HG02623 (cell line): ENCODE data around the gene CYBB.

Source experiments
- ATAC-seq: cut with Tn5 transposase; IDR thresholded peaks from one replicate; pipeline ENCODE4 v1.9.1; 2021; ENCODE audit warnings: moderate library complexity; ENCODE audit not compliant: unreplicated experiment

CYBB gene

DNA sequence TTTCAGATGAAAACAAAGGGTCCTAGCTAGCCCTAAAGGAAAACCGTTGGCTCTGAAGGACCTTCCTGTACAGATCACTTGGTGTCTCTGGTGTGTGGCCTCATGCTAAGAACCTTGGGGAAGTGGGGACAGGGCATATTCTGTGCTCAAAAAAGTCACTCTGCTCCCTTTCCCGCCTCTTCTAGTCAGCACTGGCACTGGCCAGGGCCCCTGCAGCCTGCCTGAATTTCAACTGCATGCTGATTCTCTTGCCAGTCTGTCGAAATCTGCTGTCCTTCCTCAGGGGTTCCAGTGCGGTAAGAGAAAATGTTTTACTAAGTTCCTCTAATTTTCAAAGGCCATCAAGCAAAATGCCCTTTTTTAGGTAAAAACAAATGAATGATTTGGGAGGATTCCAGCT is 3.4 kb downstream of the CYBB start:
- ATAC-seq: no peak

DNA sequence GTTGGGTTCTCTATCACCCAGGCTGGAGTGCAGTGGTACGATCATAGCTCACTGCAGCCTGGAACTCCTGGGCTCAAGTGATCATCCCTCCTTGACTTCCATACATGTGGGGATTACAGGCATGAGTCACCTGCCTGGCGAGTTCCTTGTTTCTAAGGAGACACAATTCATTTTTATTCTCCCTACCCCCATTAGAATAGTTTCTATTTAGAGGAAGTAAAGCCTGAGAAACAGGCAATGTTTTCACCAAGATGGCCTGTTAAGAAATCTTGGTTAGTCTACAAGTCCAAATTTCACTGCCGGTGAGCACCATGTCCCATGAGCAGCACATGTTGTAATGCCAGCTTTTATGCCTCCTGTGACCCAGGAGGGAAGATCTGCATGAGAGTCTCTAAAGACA is 5.7 kb downstream of the CYBB start:
- no peak for ATAC-seq

DNA sequence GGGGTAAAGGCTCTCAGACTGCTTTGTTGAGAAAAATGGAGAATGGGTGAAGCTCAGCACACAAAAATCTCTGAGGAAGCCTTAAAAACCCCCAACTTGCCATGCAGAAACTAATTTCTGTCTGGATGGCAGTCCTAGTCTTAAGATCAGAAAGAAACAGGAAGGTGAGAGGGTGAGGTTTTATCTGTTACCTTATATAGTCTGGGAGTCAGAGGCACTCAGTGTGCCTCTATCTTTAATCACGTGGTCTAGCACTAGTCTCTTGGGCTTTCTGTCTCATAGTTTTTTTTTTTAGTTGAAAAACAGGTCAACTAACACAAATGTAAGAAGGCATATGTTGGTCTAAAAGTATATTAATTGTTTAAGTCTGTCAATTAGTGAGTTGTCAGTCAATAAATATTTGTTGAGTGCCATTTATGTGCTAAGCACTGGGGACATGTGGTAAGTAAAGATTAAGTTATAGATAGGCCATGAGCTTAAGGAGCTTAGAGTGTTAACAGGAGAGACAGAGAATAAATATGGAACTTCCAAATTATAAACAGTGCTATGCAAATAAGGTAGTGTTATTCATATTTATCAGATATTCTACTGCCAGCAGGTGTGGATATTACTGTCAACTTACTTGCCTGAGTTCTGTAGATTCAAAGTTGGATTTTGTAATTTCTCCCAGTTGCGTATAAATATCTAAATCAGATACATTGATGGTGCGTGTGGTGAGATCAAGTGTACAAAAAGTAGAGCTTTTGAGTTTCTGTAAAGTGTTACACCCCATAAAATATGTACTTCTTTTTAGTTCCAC is 7.0 kb downstream of the CYBB start:
- ATAC-seq: peak; percentile 72

DNA sequence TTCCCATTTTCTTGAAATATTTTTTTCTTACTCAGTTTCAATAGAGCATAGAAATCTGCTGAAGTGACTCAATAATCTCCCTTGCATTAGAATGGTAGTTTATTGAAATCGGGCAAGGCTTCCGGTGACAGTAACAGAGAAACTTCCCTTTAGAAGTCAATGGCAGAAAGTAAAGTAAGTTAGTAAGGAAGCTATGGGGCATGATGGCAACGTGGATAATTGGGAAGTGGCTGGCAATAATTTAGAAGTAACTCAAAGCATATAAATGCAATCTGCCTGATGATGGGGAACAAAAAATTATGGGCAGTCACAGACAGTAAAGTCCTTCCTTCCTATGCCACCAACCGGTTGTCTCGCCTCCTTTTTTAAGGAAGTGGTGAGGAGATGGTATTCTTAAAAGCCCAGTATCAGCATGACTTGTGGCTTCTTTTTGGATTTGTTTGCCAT is 7.6 kb downstream of the CYBB start:
- peak; percentile 62 for ATAC-seq

DNA sequence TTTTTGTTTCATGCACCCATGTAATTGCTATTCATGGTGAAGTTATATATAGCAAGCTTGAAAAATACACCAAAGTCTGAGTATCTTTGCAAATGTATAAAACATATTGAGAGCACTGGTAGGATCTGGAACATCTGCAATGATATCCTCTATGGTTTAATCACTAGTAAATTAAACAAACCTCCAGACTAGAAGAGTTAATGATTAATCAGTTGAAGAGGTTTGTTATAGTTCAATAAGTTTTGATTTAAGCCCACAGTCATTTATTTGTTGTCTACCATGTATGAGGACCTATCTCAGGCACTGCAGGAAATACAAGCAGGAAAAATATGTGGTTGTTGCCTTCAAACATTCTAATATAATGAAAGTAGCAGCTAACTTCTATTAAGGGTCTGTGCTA is 16.5 kb downstream of the CYBB start:
- no peak for ATAC-seq

DNA sequence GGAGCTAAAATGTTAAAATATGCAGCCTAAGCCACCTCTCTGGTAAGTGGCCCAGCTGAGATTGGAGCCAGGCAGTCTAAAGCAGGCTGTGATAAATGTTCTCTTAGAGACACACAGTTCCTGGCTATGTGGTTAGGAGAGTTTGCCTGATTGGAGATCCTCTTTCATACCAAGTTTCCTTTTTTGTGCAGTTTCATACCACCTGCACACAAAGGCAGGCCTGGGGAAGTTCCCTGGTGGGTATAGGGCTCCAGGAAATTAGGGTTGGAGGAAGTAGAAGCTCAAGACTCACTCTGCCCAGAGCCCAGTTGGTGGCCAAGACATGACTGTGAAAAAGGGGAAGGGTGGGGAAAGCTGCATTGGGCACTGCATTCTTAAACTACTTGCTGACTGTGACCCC is 16.9 kb downstream of the CYBB start:
- peak; percentile 87 for ATAC-seq

DNA sequence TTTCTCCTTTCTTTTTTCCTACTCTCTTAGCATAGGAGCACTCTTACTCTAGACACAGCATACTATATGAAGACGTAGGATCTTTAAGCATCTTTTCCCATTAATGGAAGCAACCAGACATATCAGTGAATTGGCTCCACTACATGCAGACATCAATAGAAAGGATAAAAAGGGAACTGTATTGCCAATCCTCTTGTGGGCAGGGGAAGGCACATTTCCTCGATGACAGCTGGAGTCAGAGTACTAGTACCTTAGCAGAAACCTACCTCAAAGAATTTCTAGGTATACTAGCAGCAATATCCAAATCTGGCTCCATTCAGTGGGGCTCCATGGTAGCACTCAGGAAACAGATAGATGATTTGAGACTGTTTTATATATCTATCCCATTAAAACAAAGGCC is 20.1 kb downstream of the CYBB start:
- no peak for ATAC-seq

DNA sequence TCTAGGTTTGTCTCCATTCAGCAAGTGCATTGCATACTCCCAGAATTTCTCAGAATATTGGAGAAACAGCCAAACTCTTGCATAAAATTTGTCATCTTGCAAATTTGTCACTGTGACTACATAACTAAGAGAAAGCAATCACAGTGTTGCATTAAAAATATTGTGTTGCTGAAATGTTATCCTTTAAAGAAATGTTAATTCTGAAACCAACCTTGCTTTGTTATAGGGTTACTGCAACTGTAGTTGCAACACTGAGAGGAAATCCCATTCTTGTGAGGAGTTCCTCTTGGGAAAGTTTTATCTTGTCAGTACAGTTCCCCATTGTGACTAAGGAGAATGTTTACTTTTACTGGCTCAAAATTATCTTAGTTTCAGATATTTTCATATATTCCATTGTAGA is 20.9 kb downstream of the CYBB start:
- ATAC-seq: no peak

DNA sequence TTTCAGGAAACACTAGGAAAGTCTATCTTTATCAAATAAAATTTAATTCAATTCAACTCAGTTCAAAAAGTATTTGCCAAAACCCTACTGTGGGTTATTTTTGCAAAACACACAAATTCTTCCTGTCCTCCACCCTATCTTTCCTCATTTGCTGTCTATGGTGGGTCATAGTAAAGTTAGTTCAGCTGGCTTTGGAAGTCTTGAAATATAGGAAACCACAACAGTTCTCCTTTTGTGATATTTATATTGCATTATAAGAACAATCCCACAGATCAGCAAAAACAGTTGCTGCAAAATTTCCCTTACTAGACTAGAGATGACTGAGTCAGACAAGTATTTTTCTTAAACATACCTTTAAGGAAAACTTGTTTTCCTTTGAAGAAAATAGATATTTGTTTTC is 22.2 kb downstream of the CYBB start:
- ATAC-seq: no peak

DNA sequence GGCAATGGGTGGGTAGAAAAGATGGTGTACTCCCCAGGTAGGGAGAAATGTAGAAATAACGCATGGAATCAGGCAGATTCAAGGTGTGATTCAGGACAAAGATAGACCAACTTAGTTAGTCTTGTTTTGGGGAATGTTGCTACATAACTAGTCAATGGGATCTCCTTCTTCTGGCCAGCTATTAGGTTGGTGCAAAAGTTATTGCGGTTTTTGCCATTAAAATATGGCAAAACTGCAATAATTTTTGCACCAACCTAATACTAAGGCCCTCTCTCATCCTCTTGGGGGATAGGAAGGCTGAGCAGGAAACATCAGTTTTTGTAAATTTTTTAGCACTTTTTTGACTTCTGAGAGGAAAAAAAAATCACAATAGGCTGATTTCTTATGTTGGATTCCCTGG is 23.2 kb downstream of the CYBB start:
- ATAC-seq: no peak

DNA sequence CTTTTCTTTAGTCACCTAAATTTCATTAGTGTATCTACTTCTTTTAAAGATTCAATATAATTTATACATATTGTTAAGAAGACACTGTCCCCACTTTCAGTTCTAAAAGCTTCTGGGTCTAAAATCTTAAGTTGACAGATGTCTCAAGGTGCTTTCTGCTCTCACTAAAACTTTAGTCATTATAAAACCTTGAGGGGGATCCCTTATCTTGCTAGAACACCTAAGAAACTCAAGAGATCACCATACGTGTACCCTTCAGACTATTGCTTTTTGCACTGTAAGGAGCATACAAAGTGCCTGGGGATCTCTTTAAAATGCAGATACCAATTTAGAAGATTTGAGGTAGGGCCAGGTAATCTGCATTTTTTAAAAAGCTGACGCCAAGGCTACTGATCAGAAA is 30.1 kb downstream of the CYBB start:
- no peak for ATAC-seq

DNA sequence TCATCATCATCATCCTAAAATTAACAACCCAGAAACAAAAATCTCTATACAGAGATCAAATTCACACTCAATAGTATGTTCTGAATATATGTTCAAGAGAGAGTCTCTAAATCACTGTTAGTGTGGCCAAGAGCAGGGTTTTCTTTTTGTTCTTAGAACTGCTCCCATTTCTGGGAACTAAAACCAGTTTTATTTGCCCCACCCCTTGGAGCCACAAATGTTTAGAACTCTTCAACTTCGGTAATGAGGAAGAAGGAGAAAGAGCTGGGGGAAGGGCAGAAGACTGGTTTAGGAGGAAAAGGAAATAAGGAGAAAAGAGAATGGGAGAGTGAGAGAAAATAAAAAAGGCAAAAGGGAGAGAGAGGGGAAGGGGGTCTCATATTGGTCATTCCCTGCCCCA is 32.3 kb downstream of the CYBB start:
- no peak for ATAC-seq

DNA sequence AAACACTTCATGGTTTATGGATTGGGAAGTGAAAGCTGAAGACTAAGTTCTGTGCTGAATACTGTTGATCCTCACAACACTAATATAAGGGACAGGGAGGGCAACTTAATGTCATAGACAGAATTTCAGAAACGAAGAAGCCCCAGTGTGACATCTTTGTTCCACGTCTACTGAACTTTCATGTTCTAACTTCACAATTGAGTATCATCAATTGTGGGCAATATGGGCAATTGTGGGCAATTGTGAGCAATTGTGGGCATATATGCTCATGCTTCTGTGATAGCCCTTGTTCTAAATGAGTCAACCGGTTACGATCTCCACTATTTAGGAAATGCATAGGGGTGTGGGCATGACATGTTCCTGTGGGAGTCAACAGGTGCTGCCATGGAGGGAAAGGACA is 33.7 kb downstream of the CYBB start:
- no peak for ATAC-seq

DNA sequence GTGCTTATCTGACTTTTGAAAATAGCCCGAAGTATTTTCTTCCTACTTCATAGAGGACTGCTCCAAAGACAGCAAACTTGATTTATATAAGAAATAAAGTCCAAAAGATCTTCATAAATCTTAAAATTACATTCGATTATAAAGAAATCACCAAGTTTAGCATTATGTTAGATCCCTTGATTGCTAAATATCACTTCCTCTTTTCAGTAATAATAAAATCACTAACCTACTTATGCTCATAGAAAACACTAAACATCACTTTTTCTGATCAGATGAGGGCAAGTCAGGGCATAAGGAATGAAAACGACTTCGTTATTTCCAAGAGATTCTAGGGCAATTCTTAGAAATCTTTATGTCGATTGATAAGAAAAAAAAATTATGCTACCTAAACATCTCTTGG is 35.5 kb downstream of the CYBB start:
- no peak for ATAC-seq

DNA sequence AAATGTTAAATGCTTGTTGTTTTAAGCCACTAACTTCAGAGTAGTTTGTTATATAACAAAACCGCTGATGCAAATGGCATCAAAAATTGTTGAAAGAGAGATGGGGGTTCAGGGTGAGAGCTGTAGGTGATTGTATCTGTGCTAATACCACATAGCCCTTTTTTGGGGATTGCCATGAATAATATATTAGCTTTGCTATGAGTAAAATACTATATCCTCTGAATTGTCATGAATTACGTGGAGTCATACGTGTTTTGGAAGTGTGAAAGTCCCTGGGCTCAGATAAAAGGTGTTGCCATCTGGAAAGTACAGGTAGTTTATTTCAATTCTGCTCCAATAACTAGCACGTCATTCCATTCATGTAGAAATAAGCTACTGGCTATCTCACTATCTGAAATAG is 36.9 kb downstream of the CYBB start:
- no peak for ATAC-seq

DNA sequence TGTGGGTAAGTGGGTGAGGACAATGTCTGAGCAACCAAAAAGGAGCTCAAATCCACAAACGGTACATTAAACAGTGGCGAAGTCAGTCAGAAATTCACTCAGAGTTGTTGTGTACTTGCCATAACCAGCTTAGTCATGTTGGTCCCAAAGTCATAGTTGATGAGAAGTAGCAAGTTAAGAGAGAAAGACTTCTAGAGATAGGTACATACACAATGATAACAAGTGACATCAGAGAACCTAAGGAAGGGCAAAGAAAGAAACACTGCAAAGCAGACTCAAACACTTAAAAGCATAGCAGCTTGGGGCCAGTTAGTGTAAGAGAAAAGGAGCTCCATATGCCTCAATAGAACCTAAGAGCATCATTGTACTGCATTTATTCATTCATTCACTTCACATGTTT is 37.3 kb downstream of the CYBB start:
- no peak for ATAC-seq

DNA sequence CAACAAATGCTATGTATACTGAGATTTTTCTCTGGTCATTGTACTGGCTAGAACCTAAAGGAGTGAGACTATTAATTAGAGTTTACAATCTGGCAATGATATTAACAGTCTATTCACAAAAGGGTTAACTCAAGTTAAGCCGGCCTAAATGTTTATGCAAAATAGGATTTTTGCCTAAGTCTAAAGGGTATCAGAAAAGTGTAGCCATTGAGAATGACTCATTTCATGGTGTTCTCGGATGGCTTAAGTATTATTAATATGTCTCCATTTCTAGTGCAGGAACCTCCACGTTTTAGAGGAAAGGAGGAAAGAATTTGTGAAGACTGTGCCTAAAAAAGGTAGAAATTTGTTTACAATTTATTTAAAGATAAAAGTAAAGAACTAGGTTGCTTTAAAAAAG is 37.7 kb downstream of the CYBB start:
- ATAC-seq: no peak

DNA sequence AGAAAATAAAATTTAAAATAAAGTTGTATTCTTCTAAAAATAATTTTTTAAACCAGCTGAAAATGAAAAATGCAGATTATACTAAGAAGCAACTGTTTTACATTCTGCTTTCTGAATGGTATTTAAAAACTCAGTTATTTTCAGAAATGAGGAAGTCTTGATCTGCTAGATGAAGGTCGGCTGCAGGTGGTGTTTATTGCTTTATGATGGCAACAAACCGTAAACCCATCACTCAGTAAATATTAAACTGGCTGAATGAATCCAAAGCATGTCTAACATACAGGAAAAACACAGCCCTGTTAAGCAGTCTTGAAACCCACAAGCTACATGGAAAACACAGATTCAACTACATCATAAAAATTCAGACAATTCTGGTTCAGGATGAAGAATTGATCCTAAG is 38.2 kb downstream of the CYBB start:
- peak; percentile 41 for ATAC-seq

DNA sequence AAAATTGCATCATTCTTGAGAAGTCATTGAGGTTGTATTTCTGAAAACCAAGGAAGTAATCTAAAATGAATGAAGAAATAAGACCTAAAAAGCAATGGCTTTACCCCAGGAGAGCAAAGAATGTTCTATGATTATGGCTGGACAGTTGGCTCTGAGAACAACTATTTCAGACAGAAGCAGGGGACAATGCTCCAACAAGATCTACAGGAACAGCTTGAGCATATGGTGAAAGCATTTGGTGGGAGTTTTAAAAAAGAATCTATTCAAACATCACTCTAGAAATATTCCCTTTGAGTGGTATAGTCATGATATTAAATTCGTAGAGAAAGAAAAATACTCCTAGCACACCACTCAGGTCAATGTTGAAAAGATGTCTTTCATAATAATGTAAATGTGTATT is 40.8 kb downstream of the CYBB start:
- ATAC-seq: no peak

DNA sequence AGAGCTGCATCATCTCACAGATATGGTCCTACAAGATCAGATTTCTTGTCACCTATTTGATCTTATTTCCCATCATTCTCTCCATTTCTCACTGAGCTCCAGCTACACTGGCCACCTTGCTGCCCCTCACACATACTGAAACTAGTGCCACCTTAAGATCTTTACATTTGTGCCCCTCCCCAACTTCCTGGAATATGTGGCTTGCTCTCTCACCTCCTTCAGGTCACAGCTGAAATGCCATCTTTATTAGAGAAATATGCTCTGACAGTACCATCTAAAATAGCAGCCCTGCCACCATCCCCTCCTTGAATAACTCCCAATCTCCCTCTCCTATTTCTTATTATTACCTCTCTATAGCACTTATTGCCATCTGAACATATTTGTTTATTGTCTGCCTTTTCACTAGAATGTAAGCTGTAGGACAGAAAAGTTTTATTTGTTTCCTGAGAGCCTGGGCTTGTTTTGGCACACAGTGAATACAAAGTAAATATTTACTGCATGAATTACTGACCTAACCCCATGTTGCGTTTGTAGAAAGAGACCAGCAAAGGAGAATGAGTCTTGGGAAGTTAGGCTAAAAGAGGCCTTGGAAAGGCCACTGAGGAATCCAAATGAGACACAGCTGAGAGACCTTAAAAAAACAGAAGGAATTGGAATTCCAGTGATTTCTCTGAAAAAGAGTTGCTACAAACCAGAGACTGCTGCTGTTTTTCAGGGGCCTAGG is 44.8 kb downstream of the CYBB start:
- ATAC-seq: no peak

DNA sequence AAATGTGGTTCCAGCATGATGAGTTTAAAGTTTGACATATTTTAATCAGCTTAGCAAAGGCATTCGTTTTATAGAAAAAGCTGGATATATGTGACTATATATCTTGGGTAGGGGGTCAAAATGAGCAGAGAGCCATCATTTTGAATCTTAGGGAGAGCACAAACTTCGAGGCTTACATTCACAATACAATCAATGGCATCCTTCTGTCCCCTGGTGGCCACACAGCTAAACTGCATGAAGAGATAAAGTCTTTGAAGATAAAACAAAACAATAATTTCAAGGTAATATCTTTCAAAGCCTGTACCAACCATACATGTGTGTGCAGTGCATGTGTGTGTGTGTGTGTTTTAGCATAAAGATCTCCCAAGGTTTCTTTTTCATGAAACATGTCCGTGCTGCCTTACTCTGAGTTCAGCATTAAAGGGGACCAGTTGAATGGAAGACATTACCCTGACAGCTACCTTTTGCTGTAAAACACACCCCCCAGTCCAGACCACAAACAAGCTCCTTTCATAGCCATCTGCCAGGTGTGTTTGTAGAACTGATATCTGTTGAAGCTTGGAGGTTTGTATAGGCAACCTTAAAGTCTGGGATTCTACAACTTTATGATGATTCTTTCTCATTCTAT is 45.5 kb downstream of the CYBB start:
- ATAC-seq: peak; percentile 61

DNA sequence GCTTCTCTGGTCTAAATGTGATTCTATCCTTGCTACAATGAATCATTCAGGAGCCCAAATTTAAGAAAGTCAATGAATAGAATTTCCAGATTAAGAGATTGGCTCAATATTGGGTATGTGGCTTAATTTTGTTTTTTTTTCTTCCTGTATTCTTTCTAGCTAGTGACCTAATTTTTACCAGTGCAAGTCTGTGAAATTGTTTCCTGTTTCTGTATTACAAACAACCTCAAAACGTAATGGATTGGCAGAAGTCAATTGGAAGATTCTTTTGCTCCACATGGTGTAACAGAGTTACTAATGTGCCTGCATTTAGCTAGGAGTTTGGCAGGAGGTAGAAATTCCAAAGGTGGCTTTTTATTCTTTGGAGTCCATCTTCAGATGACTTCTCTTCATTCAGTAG is 49.9 kb downstream of the CYBB start:
- no peak for ATAC-seq
